ENCODE data around the gene TNFAIP8L2. TPM values are rescaled to one million over a fixed set of nuclear protein-coding genes. Genes with fewer than 3 reads are reported as not detected.

Gene TNFAIP8L2
- total RNA-seq, 1 experiment from 2014 or later: not detected

Other genes starting within 250 kb of the TNFAIP8L2 start
- gene SETDB1, start 230.3 kb upstream of the TNFAIP8L2 start, total RNA-seq (2021; ENCODE audit: unreplicated experiment): 54.3 TPM
- gene CERS2, start 181.8 kb upstream of the TNFAIP8L2 start, total RNA-seq (2021; ENCODE audit: unreplicated experiment): 218 TPM
- gene ANXA9, start 174.4 kb upstream of the TNFAIP8L2 start, total RNA-seq (2021; ENCODE audit: unreplicated experiment): 2.7 TPM
- 1.2 TPM for gene MINDY1, start 149.7 kb upstream of the TNFAIP8L2 start, total RNA-seq (2021; ENCODE audit: unreplicated experiment)
- 20.2 TPM for gene PRUNE1, start 148.2 kb upstream of the TNFAIP8L2 start, total RNA-seq (2021; ENCODE audit: unreplicated experiment)
- 0.86 TPM for gene BNIPL, start 120.1 kb upstream of the TNFAIP8L2 start, total RNA-seq (2021; ENCODE audit: unreplicated experiment)
- gene C1orf56, start 108.9 kb upstream of the TNFAIP8L2 start, total RNA-seq (2021; ENCODE audit: unreplicated experiment): not detected
- gene CDC42SE1, start 97.0 kb upstream of the TNFAIP8L2 start, total RNA-seq (2021; ENCODE audit: unreplicated experiment): 50.5 TPM
- 0.17 TPM for gene MLLT11, start 96.3 kb upstream of the TNFAIP8L2 start, total RNA-seq (2021; ENCODE audit: unreplicated experiment)
- 7.7 TPM for gene GABPB2, start 85.9 kb upstream of the TNFAIP8L2 start, total RNA-seq (2021; ENCODE audit: unreplicated experiment)
- gene SEMA6C, start 10.0 kb upstream of the TNFAIP8L2 start, total RNA-seq (2021; ENCODE audit: unreplicated experiment): 8.2 TPM
- 5.0 TPM for gene LYSMD1, start 9.3 kb downstream of the TNFAIP8L2 start, total RNA-seq (2021; ENCODE audit: unreplicated experiment)
- gene SCNM1, start 9.5 kb downstream of the TNFAIP8L2 start, total RNA-seq (2021; ENCODE audit: unreplicated experiment): 34.1 TPM
- 1.8 TPM for gene TMOD4, start 19.3 kb downstream of the TNFAIP8L2 start, total RNA-seq (2021; ENCODE audit: unreplicated experiment)
- gene VPS72, start 33.5 kb downstream of the TNFAIP8L2 start, total RNA-seq (2021; ENCODE audit: unreplicated experiment): 68.9 TPM
- gene PIP5K1A, start 41.9 kb downstream of the TNFAIP8L2 start, total RNA-seq (2021; ENCODE audit: unreplicated experiment): 75.4 TPM
- 225 TPM for gene PSMD4, start 98.1 kb downstream of the TNFAIP8L2 start, total RNA-seq (2021; ENCODE audit: unreplicated experiment)
- gene ZNF687, start 125.7 kb downstream of the TNFAIP8L2 start, total RNA-seq (2021; ENCODE audit: unreplicated experiment): 34.3 TPM
- gene PI4KB, start 170.8 kb downstream of the TNFAIP8L2 start, total RNA-seq (2021; ENCODE audit: unreplicated experiment): 45.1 TPM
- gene RFX5, start 190.6 kb downstream of the TNFAIP8L2 start, total RNA-seq (2021; ENCODE audit: unreplicated experiment): 52.7 TPM
- gene SELENBP1, start 216.1 kb downstream of the TNFAIP8L2 start, total RNA-seq (2021; ENCODE audit: unreplicated experiment): 0.42 TPM
- gene PSMB4, start 242.9 kb downstream of the TNFAIP8L2 start, total RNA-seq (2021; ENCODE audit: unreplicated experiment): 341 TPM